GM12878 (cell line): ENCODE measurements around the gene TMPRSS2.

Experiments
- CEBPB ChIP-seq, 2 experiments: fragments of 150-350 bp in 1 of 2; IDR thresholded peaks; 2 replicates each; pipeline ENCODE4 v1.6.1; 2012 to 2014; ENCODE audit warnings: low read depth in 2 of 2, low read length in 2 of 2, borderline replicate concordance in 1 of 2, inconsistent platforms in 1 of 2
- CTCF ChIP-seq, 3 experiments: IDR thresholded peaks in 2 of 3; conservative IDR thresholded peaks in 1 of 3; 2 replicates each; pipeline ENCODE4 v1.5.1; 2011; ENCODE audit warnings: low read depth in 3 of 3, low read length in 3 of 3, mild to moderate bottlenecking in 3 of 3, control low read depth in 2 of 3, moderate library complexity in 2 of 3, inconsistent platforms in 1 of 3, mixed read lengths in 1 of 3; ENCODE audit not compliant: control insufficient read depth in 2 of 3, insufficient read depth in 1 of 3; ENCODE audit errors: extremely low read depth in 1 of 3
- EP300 ChIP-seq, 2 experiments: fragments of 150-350 bp in 1 of 2; IDR thresholded peaks; 2 replicates each; pipeline ENCODE4 v1.6.1; 2011 to 2012; ENCODE audit warnings: low read depth in 2 of 2, low read length in 2 of 2, borderline replicate concordance in 1 of 2, improper control_type of control experiment in 1 of 2, inconsistent platforms in 1 of 2; ENCODE audit not compliant: control insufficient read depth in 1 of 2
- GABPA ChIP-seq: IDR thresholded peaks from 2 replicates; pipeline ENCODE4 v1.6.1; 2014; ENCODE audit warnings: antibody characterized with exemption, low read depth, mild to moderate bottlenecking, inconsistent platforms
- POLR2A ChIP-seq: IDR thresholded peaks from 2 replicates; pipeline ENCODE4 v1.6.1; 2011; ENCODE audit warnings: low read depth, mild to moderate bottlenecking, low read length
- RAD21 ChIP-seq: IDR thresholded peaks from 2 replicates; pipeline ENCODE4 v1.6.1; 2011; ENCODE audit warnings: mild to moderate bottlenecking, low read depth, low read length, moderate library complexity; ENCODE audit not compliant: insufficient read depth
- SPI1 ChIP-seq: IDR thresholded peaks from 2 replicates; pipeline ENCODE4 v1.6.1; 2011; ENCODE audit warnings: low read depth, mild to moderate bottlenecking, low read length, moderate library complexity, borderline replicate concordance; ENCODE audit not compliant: insufficient read depth
- YY1 ChIP-seq: IDR thresholded peaks from 2 replicates; pipeline ENCODE4 v1.6.1; 2011; ENCODE audit warnings: low read depth, mild to moderate bottlenecking, low read length
- ZBTB40 ChIP-seq: fragments of 450-650 bp; IDR thresholded peaks from 2 replicates; pipeline ENCODE4 v1.6.1; 2016; ENCODE audit warnings: mild to moderate bottlenecking, moderate library complexity, borderline replicate concordance
- TF ChIP-seq, protein P1 (sequence below): IDR thresholded peaks from 2 replicates; pipeline ENCODE4 v1.6.1; 2012; ENCODE audit warnings: mild to moderate bottlenecking, low read depth, low read length

DNA sequence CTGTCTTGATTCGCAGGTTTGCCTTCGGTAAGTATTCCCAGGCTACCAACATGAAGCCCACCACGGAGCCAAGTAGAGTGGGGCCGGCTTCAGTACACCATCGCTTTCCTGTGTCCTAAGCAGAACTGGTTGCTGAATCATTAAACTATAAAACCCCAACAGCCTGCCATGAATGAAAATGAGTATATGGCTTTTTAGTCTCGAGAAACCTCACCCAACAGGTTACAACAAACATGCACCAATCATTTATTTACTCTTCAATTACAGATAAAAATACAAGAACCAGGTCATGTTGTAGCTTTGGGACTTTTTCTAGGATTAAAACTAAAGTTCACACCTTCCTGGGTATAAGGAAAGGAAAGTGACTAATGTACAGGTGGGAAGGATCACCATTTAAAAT is 7.6 kb downstream of the TMPRSS2 start:
- TF ChIP-seq POLR2A = no peak
- no peak for TF ChIP-seq ZBTB40
- no peak for TF ChIP-seq EP300 (IDR thresholded peaks at IDR 0.05; ENCODE audit: borderline replicate concordance in 1 of 2, control insufficient read depth in 1 of 2, low read depth in 2 of 2, low read length in 2 of 2)
- TF ChIP-seq SPI1 = no peak
- no peak for TF ChIP-seq CTCF (IDR thresholded peaks at IDR 0.05 in 2 of 3, conservative IDR thresholded peaks at IDR 0.05 in 1 of 3; ENCODE audit: control insufficient read depth in 2 of 3, extremely low read depth in 1 of 3, insufficient read depth in 1 of 3, low read depth in 3 of 3, low read length in 3 of 3)
- no peak for TF ChIP-seq YY1
- TF ChIP-seq, protein P1, sequence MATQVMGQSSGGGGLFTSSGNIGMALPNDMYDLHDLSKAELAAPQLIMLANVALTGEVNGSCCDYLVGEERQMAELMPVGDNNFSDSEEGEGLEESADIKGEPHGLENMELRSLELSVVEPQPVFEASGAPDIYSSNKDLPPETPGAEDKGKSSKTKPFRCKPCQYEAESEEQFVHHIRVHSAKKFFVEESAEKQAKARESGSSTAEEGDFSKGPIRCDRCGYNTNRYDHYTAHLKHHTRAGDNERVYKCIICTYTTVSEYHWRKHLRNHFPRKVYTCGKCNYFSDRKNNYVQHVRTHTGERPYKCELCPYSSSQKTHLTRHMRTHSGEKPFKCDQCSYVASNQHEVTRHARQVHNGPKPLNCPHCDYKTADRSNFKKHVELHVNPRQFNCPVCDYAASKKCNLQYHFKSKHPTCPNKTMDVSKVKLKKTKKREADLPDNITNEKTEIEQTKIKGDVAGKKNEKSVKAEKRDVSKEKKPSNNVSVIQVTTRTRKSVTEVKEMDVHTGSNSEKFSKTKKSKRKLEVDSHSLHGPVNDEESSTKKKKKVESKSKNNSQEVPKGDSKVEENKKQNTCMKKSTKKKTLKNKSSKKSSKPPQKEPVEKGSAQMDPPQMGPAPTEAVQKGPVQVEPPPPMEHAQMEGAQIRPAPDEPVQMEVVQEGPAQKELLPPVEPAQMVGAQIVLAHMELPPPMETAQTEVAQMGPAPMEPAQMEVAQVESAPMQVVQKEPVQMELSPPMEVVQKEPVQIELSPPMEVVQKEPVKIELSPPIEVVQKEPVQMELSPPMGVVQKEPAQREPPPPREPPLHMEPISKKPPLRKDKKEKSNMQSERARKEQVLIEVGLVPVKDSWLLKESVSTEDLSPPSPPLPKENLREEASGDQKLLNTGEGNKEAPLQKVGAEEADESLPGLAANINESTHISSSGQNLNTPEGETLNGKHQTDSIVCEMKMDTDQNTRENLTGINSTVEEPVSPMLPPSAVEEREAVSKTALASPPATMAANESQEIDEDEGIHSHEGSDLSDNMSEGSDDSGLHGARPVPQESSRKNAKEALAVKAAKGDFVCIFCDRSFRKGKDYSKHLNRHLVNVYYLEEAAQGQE = no peak
- TF ChIP-seq CEBPB (IDR thresholded peaks at IDR 0.05; ENCODE audit: borderline replicate concordance in 1 of 2, low read depth in 2 of 2, low read length in 2 of 2) = no peak
- TF ChIP-seq RAD21 = no peak
- TF ChIP-seq GABPA = no peak
